Fibroblast of gingiva (primary cell): ENCODE measurements around the gene SLPI.

Source experiments
- DNase-seq: peaks from one replicate; pipeline ENCODE4 v3.0.0-alpha.2; 2011; ENCODE audit warnings: low read depth

The SLPI gene

GRCh38 chr20:45269754-45270270 lies 15.4 kb upstream of the SLPI start:
- no peak for DNase-seq

- no peak for DNase-seq
Measured at GRCh38 chr20:45269056-45269455, 14.7 kb upstream of the SLPI start.

- no peak for DNase-seq
Measured at GRCh38 chr20:45268531-45268930, 14.2 kb upstream of the SLPI start.

- no peak for DNase-seq
Measured at GRCh38 chr20:45266977-45267376, 12.6 kb upstream of the SLPI start.

GRCh38 chr20:45263556-45264266 lies 9.3 kb upstream of the SLPI start:
- no peak for DNase-seq

- no peak for DNase-seq
Measured at GRCh38 chr20:45258664-45259063, 4.3 kb upstream of the SLPI start.

- DNase-seq: no peak
Measured at GRCh38 chr20:45258259-45258658, 3.9 kb upstream of the SLPI start.

- no peak for DNase-seq
Measured at GRCh38 chr20:45257711-45258110, 3.3 kb upstream of the SLPI start.

- no peak for DNase-seq
Measured at GRCh38 chr20:45257161-45257560, 2.8 kb upstream of the SLPI start.

GRCh38 chr20:45253261-45253660 lies 1.1 kb downstream of the SLPI start:
- DNase-seq: no peak

GRCh38 chr20:45251884-45252560 lies 2.3 kb downstream of the SLPI start:
- no peak for DNase-seq

- DNase-seq: no peak
Measured at GRCh38 chr20:45248609-45249008, 5.8 kb downstream of the SLPI start.

- DNase-seq: no peak
Measured at GRCh38 chr20:45247865-45248264, 6.5 kb downstream of the SLPI start.

- DNase-seq: no peak
Measured at GRCh38 chr20:45246109-45246508, 8.3 kb downstream of the SLPI start.

GRCh38 chr20:45238139-45238538 lies 16.2 kb downstream of the SLPI start:
- DNase-seq: no peak

GRCh38 chr20:45235995-45236394 lies 18.4 kb downstream of the SLPI start:
- no peak for DNase-seq

GRCh38 chr20:45230631-45231030 lies 23.7 kb downstream of the SLPI start:
- DNase-seq: no peak

GRCh38 chr20:45229264-45230056 lies 24.9 kb downstream of the SLPI start:
- no peak for DNase-seq

- no peak for DNase-seq
Measured at GRCh38 chr20:45226287-45226686, 28.1 kb downstream of the SLPI start.

GRCh38 chr20:45223136-45223535 lies 31.2 kb downstream of the SLPI start:
- DNase-seq: no peak

- no peak for DNase-seq
Measured at GRCh38 chr20:45221076-45221475, 33.3 kb downstream of the SLPI start, which contains the start of gene SEMG2. SEMG2 (plus strand) TSS chr20:45221373; CDS start chr20:45221390, 17 bp downstream.

GRCh38 chr20:45218636-45219035 lies 35.7 kb downstream of the SLPI start:
- DNase-seq: no peak

GRCh38 chr20:45218124-45218523 lies 36.2 kb downstream of the SLPI start:
- DNase-seq: no peak
